Middle frontal gyrus (tissue), 1 donor: Measurements from ENCODE around the gene ZBBX.

Experiments used
- DNase-seq: peaks from one replicate; pipeline ENCODE4 v3.0.0-alpha.2; 2015; ENCODE audit warnings: low spot score; ENCODE audit errors: extremely low spot score

The ZBBX gene

DNA sequence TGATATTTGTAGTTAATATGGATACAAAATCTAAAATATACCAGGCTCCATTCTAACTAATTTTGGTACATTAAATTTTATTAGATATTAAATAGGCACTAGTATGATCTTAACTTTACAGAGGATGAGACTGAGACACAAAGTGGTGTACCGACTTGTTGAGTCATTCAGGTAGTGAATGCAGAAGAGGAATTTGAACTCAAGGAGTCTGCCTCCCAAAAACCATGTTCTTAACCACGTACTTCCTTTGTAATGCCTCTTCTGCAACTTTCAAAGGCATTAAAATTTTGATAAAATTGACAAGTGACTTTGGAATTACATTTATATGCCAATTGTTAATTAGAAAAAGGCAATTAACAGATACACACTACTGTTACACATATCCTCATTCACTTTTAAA, 61.8 kb downstream of the ZBBX start:
- DNase-seq, result no peak

DNA sequence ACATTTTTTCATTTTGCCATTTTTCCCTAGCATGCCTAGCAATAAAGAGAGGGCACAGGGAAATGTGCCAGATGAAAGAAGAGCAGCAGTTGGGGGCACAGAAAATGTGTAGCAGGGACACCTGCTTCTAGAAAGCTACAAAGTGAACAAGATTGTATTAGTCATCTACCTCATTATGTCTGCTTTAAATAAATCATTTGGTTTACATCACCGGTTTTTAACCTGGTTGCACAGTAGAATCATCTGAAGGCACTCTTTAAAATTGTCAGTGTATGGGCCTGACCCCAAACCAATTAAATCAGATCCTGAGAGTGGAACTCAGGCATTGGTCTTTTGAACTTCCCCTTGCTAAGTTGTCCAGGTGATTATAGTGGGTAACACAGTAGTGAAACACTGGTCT, 73.8 kb downstream of the ZBBX start:
- DNase-seq, result no peak

DNA sequence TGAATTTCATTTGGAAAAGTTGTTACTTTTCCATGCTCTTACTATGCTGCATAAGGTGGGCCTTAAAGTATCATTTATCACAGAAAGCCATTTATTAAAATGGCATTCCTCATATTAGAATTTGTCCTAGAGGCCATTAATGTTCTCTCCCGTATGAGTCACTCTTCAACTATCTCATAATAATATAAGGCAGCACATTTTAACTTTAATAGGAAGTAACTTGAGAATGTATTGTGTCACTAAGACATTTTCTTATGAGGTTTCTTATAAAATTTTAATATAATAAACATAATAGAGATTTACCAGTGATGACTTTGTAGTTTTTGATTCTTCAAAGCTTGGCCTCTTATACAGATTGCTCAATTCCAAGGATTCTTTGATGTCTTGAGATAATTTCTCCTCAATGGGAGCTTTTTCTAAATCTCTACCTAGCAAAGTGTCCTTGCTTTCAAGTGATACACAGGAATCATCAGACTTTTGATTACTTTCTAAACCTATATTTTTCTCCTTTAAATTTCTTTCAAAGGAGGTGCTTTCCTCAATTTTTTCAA, 74.7 kb downstream of the ZBBX start:
- DNase-seq, result no peak

DNA sequence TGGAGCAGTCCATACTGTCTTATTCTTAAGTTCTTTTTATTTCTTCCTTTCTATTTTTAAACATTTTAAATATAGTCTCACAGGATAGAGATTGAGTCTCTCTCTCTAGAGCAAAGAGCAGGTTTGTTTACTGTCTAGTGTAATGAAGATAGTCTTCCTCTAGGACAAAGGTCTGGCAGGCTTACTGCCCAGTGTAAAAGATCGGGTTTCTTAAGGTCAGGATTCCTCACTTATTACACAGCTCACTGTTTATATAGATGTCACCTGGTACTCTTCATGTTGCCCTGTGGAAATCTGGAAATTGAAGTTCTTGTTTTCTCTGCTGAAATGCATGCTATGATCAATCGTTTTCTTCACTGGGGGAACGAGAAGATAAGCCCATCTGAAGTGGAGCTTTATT, 76.0 kb downstream of the ZBBX start:
- DNase-seq, result no peak

- DNase-seq, result no peak
These were observed 77.4 kb downstream of the ZBBX start for GRCh38 chr3:167302678-167303077.

DNA sequence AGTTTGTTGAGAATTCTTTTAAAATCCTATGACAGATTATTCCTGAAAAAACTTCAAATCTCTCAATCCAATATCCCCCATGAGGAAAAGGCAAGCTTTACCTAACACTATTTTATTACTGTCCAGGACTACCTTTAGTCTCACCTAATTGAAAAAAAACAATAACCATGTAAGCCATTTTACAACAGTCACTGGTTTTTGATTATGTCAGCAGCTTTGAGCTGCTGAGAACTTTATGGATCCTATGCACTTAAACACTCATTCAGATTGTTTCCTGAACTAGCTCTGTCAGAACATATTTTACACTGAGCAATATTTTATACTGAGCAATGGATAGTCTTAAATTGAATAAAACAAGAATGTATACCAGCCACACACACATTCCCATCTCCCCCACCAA, 79.9 kb downstream of the ZBBX start:
- DNase-seq, result no peak

GRCh38 chr3:167289435-167289834, 90.7 kb downstream of the ZBBX start:
- DNase-seq, result no peak

GRCh38 chr3:167288737-167289136, 91.4 kb downstream of the ZBBX start:
- no peak for DNase-seq

DNA sequence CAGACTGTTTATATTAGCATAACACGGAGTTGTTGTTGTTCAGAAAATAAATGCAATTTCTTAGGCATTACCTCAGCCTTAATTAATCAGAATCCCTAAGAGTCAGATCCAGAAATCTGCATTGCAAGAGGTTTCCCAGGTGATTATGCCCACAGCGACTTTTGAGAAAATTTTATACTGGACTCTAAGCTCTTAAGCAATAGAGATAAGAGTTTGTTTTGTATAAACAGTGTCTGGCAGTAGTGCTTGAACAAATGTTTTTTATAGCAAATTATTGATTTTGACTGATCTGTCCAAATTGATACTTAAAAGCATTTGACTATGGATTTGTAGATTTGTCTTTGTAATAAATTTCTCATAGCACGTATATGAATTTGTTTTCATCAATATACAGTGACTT, 92.8 kb downstream of the ZBBX start:
- DNase-seq, result no peak

DNA sequence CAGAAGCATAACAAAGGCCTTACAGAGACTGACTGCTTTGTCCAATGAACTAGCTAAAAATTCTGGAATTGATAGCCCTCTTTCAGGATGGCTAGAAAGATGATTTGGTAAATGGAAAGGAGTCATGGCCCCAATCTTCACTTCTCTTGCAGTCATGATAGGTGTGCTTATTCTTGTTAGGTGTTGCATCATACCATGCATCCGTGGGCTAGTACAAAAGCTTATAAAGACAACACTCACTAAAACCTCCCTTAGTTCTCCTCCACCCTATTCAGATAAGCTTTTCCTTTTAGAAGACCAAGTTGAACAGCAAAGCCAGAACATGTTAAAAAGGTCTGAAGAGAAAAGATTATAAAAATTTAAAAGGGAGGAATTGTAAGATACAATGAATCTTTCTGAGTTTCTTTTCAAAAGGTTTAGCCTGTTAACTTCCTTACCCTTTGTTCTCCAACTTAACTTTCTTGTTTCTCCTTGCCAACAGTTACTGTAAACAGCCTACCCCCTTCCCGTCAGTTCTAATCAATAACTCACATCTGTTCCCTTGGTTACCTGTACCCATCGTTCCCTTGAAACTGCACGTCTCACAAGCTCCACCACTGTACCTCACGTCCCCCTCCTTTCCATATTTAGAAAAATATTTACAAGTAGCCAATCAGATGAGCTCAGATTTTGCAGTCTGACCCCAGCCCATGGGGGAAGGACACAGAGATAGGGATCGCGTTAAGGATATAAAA, 105.8 kb downstream of the ZBBX start:
- DNase-seq, result no peak

- no peak for DNase-seq
These were observed 127.1 kb downstream of the ZBBX start for GRCh38 chr3:167253037-167253436.

DNA sequence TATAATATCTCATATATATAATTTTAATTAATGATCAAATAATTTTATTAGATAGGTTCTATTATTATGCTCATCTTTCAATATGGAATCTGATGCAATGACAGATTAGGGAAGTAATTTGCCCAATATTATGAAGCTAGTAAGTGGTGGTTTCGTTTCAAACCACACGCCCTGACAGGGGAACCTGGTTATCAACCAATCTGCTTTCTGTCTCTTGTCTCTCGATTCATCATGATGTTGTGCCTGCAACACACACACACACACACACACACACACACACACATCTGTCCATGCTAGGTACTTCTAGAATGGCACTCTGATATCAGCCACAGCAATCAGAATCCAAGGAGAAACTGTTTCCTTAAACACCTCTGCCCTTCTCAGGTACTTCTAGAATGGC, 128.4 kb downstream of the ZBBX start:
- no peak for DNase-seq

DNA sequence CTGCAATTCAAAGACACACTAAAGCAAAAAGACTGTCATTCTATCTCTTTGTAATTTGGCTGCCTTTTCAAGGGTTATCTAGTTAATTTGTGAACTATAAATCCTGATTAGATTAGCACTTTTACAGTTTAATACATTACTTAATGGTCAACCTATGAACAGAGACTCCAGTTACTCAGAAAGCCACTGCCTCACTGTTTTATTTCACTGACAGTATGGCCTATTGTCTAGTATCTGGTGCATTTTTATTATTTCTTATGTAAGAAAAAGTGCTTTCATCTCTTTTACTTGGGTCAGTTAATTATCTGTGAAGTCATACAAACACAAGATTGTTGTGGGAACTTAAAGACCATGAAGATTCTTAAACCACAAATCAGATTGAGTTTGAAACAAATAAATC, 133.8 kb downstream of the ZBBX start:
- no peak for DNase-seq

DNA sequence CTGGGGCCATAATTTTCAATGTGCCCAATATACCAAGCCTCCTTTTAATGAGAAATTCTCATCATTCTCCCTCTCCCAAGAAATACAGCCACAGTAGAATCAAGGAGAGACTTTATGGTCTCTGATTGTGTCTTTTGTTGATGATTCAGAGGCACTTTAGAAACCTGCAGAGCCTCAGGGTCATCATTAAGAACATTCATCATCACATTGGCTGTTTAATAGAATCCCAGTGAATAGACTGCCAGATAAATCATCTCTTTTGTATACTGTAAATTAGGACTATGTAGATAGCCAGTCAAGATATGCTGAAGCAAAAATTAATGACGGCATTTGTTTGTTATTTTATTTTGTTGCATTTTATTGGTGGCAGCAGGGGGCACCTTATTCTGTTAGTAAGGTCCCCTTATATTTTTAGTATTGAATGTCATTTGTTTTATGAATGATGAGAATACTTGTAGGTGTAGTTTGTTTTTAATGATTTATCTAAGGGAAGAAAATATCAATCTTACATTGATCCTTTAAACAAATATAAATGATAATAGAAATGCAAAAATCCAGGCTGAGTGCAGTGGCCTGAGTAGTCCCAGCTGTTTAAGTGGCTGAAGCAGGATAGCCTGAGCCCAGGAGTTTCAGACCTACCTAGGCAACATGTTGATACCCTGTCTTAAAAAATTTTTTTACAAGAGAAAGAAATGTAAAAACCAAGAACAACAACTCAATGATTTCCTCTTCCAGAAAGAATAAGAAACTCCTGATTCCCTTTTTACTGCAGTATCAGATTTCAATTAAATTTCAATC, 138.8 kb downstream of the ZBBX start:
- no peak for DNase-seq

DNA sequence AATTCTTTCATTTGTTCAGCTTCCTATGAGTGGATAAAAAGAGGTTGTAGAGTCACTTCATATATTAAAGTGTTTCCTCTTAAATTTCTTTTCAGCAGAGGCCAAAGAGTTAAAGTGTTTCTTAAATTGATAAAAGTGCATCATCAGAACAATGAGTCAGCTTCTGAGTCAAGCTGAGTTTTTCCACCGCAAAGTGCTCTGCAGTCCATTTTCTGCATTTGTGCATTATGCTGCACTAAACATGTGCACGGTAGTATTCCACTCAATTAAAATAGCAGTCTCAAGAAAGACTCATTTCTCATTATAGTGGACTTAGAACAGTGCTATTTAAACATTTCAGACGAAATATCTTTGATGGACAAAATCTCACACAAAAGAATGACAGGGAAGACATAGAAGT, 152.0 kb downstream of the ZBBX start:
- no peak for DNase-seq

DNA sequence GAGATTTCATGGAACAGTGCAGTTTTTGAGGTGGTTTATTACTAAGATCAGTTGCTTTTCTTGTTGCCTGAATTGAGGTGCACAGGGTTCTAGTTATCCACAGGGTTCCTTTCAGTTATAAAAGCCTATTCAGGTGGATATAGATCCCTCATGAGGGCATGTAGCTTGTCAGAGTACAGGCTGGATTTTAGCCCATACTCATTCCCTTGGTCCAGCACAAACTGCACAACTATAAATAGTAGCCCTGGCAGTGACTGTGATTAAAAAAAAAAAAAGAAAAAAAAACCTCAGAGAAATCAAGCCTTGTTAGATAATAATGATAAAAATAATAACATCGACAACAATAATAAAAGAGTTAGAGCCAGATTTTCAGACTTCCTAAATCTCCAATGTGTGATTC, 154.3 kb downstream of the ZBBX start:
- DNase-seq, result no peak

DNA sequence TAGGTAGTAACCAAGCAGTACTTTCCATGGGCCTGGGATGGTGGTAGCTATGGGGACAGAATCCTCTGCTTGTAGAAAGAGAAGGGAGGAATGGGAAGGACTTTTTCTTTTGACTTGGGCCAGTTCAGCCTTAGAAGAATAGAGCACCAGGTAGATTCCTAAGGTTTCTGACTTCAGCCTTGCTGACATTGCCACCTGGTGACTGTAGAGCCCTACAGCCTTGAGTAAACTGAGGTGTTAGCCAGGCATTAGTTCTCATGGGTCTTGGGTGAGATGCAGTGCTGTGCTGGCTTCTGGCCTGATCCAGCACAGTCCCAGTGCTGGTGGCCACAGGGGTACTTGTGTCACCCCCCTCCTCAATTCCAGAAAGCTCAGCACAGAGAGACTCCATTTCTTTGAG, 171.1 kb downstream of the ZBBX start:
- DNase-seq, result no peak

- no peak for DNase-seq
These were observed 177.0 kb downstream of the ZBBX start for GRCh38 chr3:167203062-167203461.

- DNase-seq, result no peak
These were observed 181.0 kb downstream of the ZBBX start for GRCh38 chr3:167198949-167199600.
